PC-3 (cell line): ENCODE data around the gene MLLT3.

Experiments
- EZH2 ChIP-seq: fragments of 300-600 bp; sonication (generic); IDR thresholded peaks from one replicate; pipeline ENCODE4 v1.6.1; 2017; ENCODE audit warnings: antibody characterized with exemption, mild to moderate bottlenecking, low read length; ENCODE audit not compliant: unreplicated experiment
- EZH2phosphoT487 ChIP-seq: fragments of 300-600 bp; sonication (generic); IDR thresholded peaks from 2 replicates; pipeline ENCODE4 v1.6.1; 2018; ENCODE audit warnings: mild to moderate bottlenecking, antibody characterized with exemption, low read length, borderline replicate concordance
- TF ChIP-seq, protein P1 (sequence below): fragments of 300-600 bp; sonication (generic); conservative IDR thresholded peaks from 2 replicates; pipeline ENCODE4 v1.5.1; 2017; ENCODE audit warnings: antibody characterized with exemption, low read depth, mild to moderate bottlenecking, low read length

DNA sequence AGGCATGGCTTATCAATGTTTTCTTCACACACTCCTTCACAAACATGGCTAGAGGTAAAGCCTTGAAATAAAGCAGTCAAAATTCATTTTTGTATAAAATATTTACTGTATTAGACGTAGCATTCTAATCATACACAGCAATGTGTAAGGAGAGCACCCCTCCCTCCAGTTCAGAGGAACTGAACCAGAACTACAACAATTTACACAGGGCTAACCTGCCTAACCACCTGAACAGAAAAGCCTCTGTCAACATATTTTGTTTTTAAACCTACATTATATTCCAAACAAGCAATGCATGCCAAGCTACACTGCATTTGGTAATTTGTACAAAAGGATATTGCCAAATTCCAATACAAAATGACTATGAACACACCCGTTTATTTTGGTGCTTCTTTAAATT, 41.6 kb downstream of the MLLT3 start:
- TF ChIP-seq, protein P1, sequence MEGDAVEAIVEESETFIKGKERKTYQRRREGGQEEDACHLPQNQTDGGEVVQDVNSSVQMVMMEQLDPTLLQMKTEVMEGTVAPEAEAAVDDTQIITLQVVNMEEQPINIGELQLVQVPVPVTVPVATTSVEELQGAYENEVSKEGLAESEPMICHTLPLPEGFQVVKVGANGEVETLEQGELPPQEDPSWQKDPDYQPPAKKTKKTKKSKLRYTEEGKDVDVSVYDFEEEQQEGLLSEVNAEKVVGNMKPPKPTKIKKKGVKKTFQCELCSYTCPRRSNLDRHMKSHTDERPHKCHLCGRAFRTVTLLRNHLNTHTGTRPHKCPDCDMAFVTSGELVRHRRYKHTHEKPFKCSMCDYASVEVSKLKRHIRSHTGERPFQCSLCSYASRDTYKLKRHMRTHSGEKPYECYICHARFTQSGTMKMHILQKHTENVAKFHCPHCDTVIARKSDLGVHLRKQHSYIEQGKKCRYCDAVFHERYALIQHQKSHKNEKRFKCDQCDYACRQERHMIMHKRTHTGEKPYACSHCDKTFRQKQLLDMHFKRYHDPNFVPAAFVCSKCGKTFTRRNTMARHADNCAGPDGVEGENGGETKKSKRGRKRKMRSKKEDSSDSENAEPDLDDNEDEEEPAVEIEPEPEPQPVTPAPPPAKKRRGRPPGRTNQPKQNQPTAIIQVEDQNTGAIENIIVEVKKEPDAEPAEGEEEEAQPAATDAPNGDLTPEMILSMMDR, result no peak
- no peak for TF ChIP-seq EZH2
- TF ChIP-seq EZH2phosphoT487, result no peak
